Right lung (tissue), 5 donors: ENCODE results near the gene TBXAS1. TPM values are rescaled to one million over a fixed set of nuclear protein-coding genes. Genes with fewer than 3 reads are reported as not detected.

Experiments used
- DNase-seq, 2 donors: peaks; one replicate each; pipeline ENCODE4 v3.0.0-alpha.2; 2013
- polyA plus RNA-seq, 5 donors: library from polyadenylated mRNA; unstranded; fragments of 120-200 nt; gene quantifications; one replicate each; pipeline versions ENCODE4 v1.2.1 to v1.2.3, GENCODE V29; 2013; ENCODE audit warnings: inconsistent platforms in 1 of 5, low replicate concordance in 1 of 5; ENCODE audit not compliant: insufficient read length in 5 of 5, insufficient read depth in 1 of 5

Gene TBXAS1
- polyA plus RNA-seq, 5 donors, result 6.9 to 9.8 (median 9.0) TPM

- no peak for DNase-seq
Measured at GRCh38 chr7:139946533-139946932, 117.5 kb downstream of the TBXAS1 start.

GRCh38 chr7:139947021-139947420 lies 118.0 kb downstream of the TBXAS1 start:
- DNase-seq, result no peak

- no peak for DNase-seq
Measured at GRCh38 chr7:139948167-139948566, 119.1 kb downstream of the TBXAS1 start.

GRCh38 chr7:139948587-139949335 lies 119.7 kb downstream of the TBXAS1 start:
- DNase-seq, result no peak

- DNase-seq, result no peak
Measured at GRCh38 chr7:139949629-139950028, 120.6 kb downstream of the TBXAS1 start.

GRCh38 chr7:139950881-139951525 lies 121.9 kb downstream of the TBXAS1 start:
- no peak for DNase-seq

- no peak for DNase-seq
Measured at GRCh38 chr7:139953229-139953628, 124.2 kb downstream of the TBXAS1 start.

GRCh38 chr7:139955109-139955820 lies 126.2 kb downstream of the TBXAS1 start:
- no peak for DNase-seq

- no peak for DNase-seq
Measured at GRCh38 chr7:139958599-139959284, 129.7 kb downstream of the TBXAS1 start.

GRCh38 chr7:139959285-139959628 lies 130.2 kb downstream of the TBXAS1 start:
- DNase-seq, result no peak

GRCh38 chr7:139959718-139960117 lies 130.7 kb downstream of the TBXAS1 start:
- no peak for DNase-seq

- no peak for DNase-seq
Measured at GRCh38 chr7:139960157-139960556, 131.1 kb downstream of the TBXAS1 start.

GRCh38 chr7:139965942-139966628 lies 137.0 kb downstream of the TBXAS1 start:
- DNase-seq, result no peak

GRCh38 chr7:139966949-139967348 lies 137.9 kb downstream of the TBXAS1 start:
- DNase-seq, result no peak

- no peak for DNase-seq
Measured at GRCh38 chr7:139968931-139969330, 139.9 kb downstream of the TBXAS1 start.

- DNase-seq, result no peak
Measured at GRCh38 chr7:139972029-139972428, 143.0 kb downstream of the TBXAS1 start.

- no peak for DNase-seq
Measured at GRCh38 chr7:139973101-139974050, 144.3 kb downstream of the TBXAS1 start.

GRCh38 chr7:139974179-139974811 lies 145.2 kb downstream of the TBXAS1 start:
- DNase-seq, result no peak

- no peak for DNase-seq
Measured at GRCh38 chr7:139976055-139976837, 147.2 kb downstream of the TBXAS1 start.
